Endothelial cell (in vitro differentiated cells): ENCODE measurements around the gene BRD8. TPM values are rescaled to one million over a fixed set of nuclear protein-coding genes. Genes with fewer than 3 reads are reported as not detected.

ENCODE experiments used
- DNase-seq: peaks from one replicate; pipeline ENCODE4 v3.0.0; 2021; ENCODE audit warnings: low spot score
- H3K27ac Mint-ChIP-seq: one replicate; pipeline ENCODE4 v1.8.0; 2021; ENCODE audit warnings: mixed read lengths, inconsistent platforms; ENCODE audit not compliant: unreplicated experiment
- H3K27me3 Mint-ChIP-seq: one replicate; pipeline ENCODE4 v1.8.0; 2021; ENCODE audit warnings: mild to moderate bottlenecking, moderate library complexity, mixed read lengths, inconsistent platforms; ENCODE audit not compliant: unreplicated experiment
- H3K36me3 Mint-ChIP-seq: one replicate; pipeline ENCODE4 v1.8.0; 2021; ENCODE audit warnings: mild to moderate bottlenecking, low read depth, mixed read lengths, inconsistent platforms; ENCODE audit not compliant: unreplicated experiment
- H3K4me1 Mint-ChIP-seq: one replicate; pipeline ENCODE4 v1.8.0; 2021; ENCODE audit warnings: mild to moderate bottlenecking, mixed read lengths, inconsistent platforms; ENCODE audit not compliant: unreplicated experiment
- H3K4me3 Mint-ChIP-seq: one replicate; pipeline ENCODE4 v1.8.0; 2021; ENCODE audit warnings: mild to moderate bottlenecking, mixed read lengths, inconsistent platforms; ENCODE audit not compliant: unreplicated experiment
- H3K9me3 Mint-ChIP-seq: one replicate; pipeline ENCODE4 v1.8.0; 2021; ENCODE audit warnings: mixed read lengths, inconsistent platforms; ENCODE audit not compliant: unreplicated experiment
- total RNA-seq: library from RNA; stranded (reverse); fragmentation: NEBNext Ultra II Directional; extraction: Animal tissue kit (Norgen Biotek cat#: 25700); gene quantifications from one replicate; pipeline ENCODE4 v1.2.1, GENCODE V29; 2021; ENCODE audit not compliant: unreplicated experiment
- TF ChIP-seq, protein P1 (sequence below): fragments of 200-600 bp; sonication (generic); IDR thresholded peaks from one replicate; pipeline ENCODE4 v1.5.0; 2021; ENCODE audit warnings: antibody characterized with exemption; ENCODE audit not compliant: unreplicated experiment

Gene BRD8
- total RNA-seq, 1 donor from 2014 or later: 52.0 TPM

DNA sequence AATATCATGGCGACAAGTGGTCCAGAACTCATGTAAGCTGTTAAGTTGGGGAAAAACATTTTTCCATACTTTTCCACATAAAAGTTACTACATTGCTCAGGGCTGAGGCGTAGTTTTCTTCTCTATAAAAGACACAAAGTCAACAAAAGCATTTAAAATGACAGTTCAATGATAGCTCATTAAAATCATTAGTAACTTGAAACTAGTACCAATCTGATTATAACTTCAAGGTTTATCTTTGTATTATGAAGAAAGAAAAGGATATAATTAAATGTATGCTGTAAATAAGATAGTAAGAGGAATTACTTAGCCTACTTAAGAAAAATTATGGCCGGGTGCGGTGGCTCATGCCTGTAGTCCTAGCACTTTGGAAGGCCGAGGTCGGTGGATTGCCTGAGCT, 49.1 kb downstream of the BRD8 start:
- Mint-ChIP-seq H3K4me3 (no peak overlapping the region), H3K36me3 (no peaks in the 10 kb centered on the region), H3K9me3 (no peaks in the 10 kb centered on the region), H3K4me1 (no peaks in the 10 kb centered on the region), H3K27me3 (no peaks in the 10 kb centered on the region), H3K27ac (no peak overlapping the region)
- DNase-seq: no peak
- TF ChIP-seq, protein P1, sequence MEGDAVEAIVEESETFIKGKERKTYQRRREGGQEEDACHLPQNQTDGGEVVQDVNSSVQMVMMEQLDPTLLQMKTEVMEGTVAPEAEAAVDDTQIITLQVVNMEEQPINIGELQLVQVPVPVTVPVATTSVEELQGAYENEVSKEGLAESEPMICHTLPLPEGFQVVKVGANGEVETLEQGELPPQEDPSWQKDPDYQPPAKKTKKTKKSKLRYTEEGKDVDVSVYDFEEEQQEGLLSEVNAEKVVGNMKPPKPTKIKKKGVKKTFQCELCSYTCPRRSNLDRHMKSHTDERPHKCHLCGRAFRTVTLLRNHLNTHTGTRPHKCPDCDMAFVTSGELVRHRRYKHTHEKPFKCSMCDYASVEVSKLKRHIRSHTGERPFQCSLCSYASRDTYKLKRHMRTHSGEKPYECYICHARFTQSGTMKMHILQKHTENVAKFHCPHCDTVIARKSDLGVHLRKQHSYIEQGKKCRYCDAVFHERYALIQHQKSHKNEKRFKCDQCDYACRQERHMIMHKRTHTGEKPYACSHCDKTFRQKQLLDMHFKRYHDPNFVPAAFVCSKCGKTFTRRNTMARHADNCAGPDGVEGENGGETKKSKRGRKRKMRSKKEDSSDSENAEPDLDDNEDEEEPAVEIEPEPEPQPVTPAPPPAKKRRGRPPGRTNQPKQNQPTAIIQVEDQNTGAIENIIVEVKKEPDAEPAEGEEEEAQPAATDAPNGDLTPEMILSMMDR: no peak

- no peak for DNase-seq
- Mint-ChIP-seq H3K9me3 (no peaks in the 10 kb centered on the region), H3K4me1 (no peaks in the 10 kb centered on the region), H3K27ac (no peak overlapping the region), H3K36me3 (no peaks in the 10 kb centered on the region), H3K4me3 (no peak overlapping the region), H3K27me3 (no peaks in the 10 kb centered on the region)
- TF ChIP-seq, protein P1: no peak
Measured at GRCh38 chr5:138128334-138128733, 50.1 kb downstream of the BRD8 start.

DNA sequence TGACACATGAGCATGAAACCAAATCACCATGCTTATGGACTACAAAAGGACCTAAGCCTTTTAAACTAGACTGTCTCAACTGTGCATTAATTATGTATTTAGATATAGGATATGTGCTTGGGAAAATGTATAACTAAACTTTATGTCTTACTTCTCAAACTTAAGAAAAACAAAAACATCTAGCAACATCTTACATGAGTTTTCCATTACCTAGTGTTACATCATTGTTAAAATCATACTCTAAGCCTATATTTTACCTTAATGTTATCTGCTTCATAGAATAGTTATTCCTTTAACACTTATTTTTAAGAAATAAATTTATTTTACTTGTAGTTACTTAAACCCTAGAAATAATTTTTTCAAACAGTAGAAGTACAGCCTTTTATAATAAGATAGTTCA, 63.2 kb downstream of the BRD8 start:
- H3K4me3 Mint-ChIP-seq: no peak overlapping the region
- H3K27me3 Mint-ChIP-seq: no peaks in the 10 kb centered on the region
- H3K27ac Mint-ChIP-seq: no peak overlapping the region
- H3K9me3 Mint-ChIP-seq: no peaks in the 10 kb centered on the region
- DNase-seq: no peak
- H3K36me3 Mint-ChIP-seq: no peaks in the 10 kb centered on the region
- TF ChIP-seq, protein P1: no peak
- no peaks in the 10 kb centered on the region for H3K4me1 Mint-ChIP-seq

DNA sequence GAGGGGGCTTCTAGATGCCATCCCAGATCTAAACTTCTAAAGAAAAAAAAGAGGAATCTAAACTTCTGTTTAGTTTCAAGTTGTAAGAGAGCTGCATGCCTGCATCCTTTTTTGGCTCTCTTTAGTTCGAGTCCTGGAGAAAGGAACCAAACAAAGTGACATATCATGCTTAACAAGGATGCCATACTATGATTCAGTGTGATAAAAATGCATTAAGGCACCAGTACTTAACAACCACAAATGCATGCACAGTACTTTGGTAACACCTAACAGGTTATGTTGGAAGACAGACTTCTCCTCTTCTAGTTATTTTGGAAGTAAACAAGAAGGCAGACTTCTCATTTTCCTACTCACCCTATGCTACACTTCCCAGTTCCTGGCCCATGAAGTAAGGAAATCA, 66.5 kb downstream of the BRD8 start:
- TF ChIP-seq, protein P1: no peak
- no peaks in the 10 kb centered on the region for H3K36me3 Mint-ChIP-seq
- no peaks in the 10 kb centered on the region for H3K27me3 Mint-ChIP-seq
- H3K27ac Mint-ChIP-seq: no peak overlapping the region
- no peaks in the 10 kb centered on the region for H3K9me3 Mint-ChIP-seq
- peaks cover 4% of the 10 kb centered on the region for H3K4me1 Mint-ChIP-seq
- no peak overlapping the region for H3K4me3 Mint-ChIP-seq
- no peak for DNase-seq

- no peak overlapping the region for H3K27ac Mint-ChIP-seq
- no peak overlapping the region for H3K4me3 Mint-ChIP-seq
- no peak for DNase-seq
- no peaks in the 10 kb centered on the region for H3K27me3 Mint-ChIP-seq
- peaks cover 4% of the 10 kb centered on the region for H3K4me1 Mint-ChIP-seq
- TF ChIP-seq, protein P1: no peak
- H3K9me3 Mint-ChIP-seq: no peaks in the 10 kb centered on the region
- no peaks in the 10 kb centered on the region for H3K36me3 Mint-ChIP-seq
Measured at GRCh38 chr5:138111181-138111580, 67.2 kb downstream of the BRD8 start.
